Epithelial cell of esophagus (primary cell): ENCODE results near the gene JUN.

Experiments
- DNase-seq: peaks from one replicate; pipeline ENCODE4 v3.0.0; 2010; ENCODE audit warnings: low read depth
- H3K4me3 ChIP-seq: 2 replicates; pipeline ENCODE4 v1.5.1; 2011; ENCODE audit warnings: mild to moderate bottlenecking, low read length, control low read depth
- TF ChIP-seq, protein P1 (sequence below): IDR thresholded peaks from 2 replicates; pipeline ENCODE4 v1.5.1; 2011; ENCODE audit warnings: low read depth, mild to moderate bottlenecking, low read length, control low read depth, inconsistent platforms; ENCODE audit not compliant: insufficient read depth; ENCODE audit errors: missing control alignments

JUN gene

DNA sequence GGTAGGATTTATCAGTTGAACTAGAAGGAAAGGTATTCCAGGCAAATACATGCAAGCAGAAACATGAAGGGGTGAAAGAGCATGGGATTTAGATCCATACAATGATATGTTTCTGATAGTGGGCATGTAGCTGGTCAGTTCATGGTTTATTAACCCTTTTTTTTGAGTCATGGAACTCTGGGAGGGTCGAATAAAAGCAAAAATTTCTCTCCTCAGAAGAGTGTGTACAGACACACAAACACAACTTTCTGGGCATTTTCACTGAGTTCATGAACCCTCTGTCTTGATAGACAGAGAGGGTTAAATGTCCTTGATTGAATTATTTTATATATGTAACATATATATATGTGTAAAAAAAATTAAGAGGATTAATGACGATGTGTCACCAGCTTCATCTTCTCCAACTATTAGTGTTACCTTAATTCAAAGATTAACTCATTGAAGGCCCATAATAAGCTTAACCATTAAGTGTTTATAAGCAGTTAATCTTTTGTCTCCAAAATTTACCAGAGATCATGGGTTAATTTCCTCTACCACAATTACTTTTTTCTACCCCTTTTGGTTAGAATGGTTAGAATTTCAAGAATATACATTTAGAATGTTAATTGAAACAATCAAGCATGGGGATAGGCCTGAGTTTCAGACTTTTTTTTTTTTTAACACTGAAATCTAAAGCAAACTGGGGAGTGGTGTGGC lies 4.6 kb downstream of the JUN start:
- peak; percentile 36 for DNase-seq
- TF ChIP-seq, protein P1, sequence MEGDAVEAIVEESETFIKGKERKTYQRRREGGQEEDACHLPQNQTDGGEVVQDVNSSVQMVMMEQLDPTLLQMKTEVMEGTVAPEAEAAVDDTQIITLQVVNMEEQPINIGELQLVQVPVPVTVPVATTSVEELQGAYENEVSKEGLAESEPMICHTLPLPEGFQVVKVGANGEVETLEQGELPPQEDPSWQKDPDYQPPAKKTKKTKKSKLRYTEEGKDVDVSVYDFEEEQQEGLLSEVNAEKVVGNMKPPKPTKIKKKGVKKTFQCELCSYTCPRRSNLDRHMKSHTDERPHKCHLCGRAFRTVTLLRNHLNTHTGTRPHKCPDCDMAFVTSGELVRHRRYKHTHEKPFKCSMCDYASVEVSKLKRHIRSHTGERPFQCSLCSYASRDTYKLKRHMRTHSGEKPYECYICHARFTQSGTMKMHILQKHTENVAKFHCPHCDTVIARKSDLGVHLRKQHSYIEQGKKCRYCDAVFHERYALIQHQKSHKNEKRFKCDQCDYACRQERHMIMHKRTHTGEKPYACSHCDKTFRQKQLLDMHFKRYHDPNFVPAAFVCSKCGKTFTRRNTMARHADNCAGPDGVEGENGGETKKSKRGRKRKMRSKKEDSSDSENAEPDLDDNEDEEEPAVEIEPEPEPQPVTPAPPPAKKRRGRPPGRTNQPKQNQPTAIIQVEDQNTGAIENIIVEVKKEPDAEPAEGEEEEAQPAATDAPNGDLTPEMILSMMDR = no peak
- H3K4me3 ChIP-seq = no peak overlapping the region

DNA sequence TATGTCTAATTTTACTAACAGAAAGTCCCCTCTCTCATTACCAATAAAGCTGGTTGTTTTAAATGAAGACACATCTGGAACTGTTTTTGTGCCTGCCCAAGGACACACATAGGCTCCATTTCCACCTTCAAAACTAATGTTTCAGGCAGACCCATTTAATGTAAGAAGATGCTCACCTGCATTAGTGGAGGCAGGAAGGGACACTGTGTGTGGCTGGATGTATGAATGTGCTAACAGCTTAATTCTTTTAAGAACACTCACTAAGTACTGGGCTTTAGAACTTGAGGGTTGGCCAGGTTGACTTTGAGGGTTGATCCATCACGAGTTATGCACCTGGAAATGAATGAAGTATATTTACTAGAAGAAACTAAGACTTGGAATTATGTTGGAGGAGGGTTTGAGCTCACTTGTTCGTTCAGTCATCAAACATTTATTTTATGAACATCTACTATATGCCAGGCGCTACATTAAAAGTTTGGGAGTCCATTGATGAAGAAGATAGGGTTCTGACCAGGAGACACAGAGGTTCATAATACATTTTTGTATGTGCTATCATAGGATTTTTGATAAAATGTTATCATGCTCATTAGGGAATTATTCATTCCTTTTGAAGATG lies 5.4 kb downstream of the JUN start:
- no peak overlapping the region for H3K4me3 ChIP-seq
- TF ChIP-seq, protein P1 = no peak
- no peak for DNase-seq

DNA sequence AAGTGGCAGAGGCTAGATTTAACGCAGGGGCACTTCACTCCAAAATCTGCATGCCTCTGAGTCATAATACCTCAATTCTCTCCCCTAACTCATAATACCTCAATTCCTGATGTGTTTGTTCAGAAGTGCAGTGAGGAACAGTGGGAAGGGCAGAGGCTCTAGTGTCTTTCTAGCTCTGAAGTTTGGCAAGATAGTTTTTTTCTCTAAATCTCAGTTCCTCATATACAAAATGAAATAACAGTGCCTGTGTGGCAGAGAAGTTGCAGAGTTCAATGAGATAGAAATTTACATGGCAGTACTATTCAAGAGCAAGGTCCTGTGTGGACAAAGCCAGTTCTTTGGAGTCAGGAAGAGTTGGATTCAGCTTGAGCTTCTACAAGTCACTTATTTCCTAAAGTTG lies 9.8 kb downstream of the JUN start:
- no peak for DNase-seq
- TF ChIP-seq, protein P1 = no peak
- no peak overlapping the region for H3K4me3 ChIP-seq

DNA sequence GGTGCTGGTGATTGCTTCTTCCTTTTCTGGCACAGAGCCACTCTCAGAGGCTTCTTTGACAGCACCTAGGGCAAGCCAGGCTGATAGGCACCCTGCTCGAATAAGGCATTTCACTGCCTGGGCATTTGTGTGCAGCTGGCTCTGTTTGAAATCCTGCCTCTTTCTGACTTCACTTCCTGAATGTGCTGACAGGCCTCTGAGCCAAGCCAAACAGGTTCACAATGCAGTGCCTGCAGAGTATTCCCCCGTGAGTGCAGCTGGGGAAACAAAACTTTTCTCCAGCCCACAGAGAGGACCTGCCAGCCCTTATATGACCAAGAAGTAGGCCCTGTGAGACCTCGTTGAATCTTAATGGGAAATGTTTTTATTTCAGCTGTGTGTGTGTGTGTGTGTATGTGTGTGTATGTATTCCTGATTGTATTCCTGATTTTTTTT lies 10.4 kb downstream of the JUN start:
- no peak overlapping the region for H3K4me3 ChIP-seq
- peak; percentile 65 for DNase-seq
- TF ChIP-seq, protein P1 = no peak

DNA sequence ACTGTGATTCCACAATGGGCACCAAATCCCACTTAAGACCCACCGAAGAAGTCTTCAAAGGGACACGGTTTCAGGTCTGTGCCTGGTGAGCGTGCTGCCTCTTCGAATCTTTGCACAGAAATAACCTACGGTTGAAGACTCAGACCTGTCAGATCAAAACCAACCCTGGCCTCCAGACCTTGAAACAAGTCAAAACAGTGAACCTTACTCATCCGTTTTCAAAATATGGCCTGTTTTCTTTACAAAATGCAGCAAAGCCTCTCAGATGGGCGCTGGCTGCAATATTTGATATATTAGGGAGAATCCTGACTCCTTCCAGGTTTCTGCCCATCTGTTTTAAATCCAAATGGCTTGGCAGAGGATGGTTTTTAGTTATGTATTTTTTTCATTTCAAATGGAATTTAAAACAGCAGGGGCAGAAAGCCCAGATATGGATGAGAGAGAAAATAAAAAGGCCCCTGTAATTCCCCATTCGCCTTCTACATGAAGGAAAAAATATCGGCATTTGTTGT lies 14.0 kb downstream of the JUN start:
- no peak overlapping the region for H3K4me3 ChIP-seq
- peak; percentile 71 for DNase-seq

DNA sequence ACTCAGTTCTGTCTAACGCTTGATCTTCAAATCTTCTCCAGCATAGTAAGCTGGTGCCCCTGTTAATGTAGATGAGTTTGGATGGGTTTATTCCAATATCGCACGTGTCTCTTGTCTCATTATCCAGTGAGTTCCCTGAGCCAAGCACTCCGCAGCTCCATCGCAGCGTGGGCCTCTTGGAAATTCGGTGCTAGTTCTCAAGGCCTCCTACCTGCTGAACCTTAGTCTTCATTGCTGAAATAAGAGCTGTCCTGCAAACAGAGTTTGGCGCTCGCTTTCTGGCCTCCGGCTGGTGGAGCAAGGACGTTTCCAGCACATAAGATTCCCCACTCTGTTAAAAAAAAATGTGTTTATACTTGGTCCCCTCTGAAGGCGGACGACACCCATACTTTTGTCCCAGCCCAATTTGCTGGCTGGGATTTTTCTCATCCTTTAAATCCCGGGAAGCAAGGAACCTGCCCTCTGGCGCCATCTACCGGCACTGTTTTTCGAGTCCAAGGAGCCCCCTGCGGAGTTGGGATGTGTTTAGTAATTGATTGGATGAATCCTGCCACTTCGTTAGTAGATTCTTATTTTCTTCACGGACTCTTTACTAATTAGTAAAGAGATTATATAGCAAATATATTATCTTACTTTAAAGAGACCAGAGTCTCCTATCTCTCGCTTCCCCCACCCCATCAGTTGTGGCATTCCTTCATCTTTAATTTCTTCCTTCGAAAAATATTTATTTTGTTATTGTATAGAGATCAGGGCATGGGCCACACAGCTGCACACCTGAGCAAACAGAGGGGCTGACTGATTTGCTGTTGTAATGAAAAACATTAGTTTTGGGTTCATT lies 14.7 kb downstream of the JUN start:
- TF ChIP-seq, protein P1 = peak; percentile 86
- H3K4me3 ChIP-seq = no peak overlapping the region
- peak; percentile 72 for DNase-seq

More for the DNA sequence above, 14.0 kb downstream of the JUN start:
- TF ChIP-seq, protein P1 = no peak
